ENCODE measurements around the gene RHBDD3. TPM values are rescaled to one million over a fixed set of nuclear protein-coding genes. Genes with fewer than 3 reads are reported as not detected.

The RHBDD3 gene
- total RNA-seq, 1 donor from 2014 or later = 35.6 TPM

GRCh38 chr22:29312218-29313125 is 44.7 kb upstream of the RHBDD3 start:
- no peaks in the 10 kb centered on the region for H3K36me3 ChIP-seq (ENCODE audit: insufficient read depth, low read length)
- Mint-ChIP-seq H3K9me3 (ENCODE audit: unreplicated experiment) (no peaks in the 10 kb centered on the region), H3K27ac (ENCODE audit: unreplicated experiment) (peak overlapping the region; percentile 77), H3K36me3 (ENCODE audit: low read depth, unreplicated experiment) (peaks cover 13% of the 10 kb centered on the region), H3K4me1 (ENCODE audit: low read depth, unreplicated experiment) (peaks cover 8% of the 10 kb centered on the region), H3K27me3 (ENCODE audit: low read depth, unreplicated experiment) (peaks cover 28% of the 10 kb centered on the region), H3K4me3 (ENCODE audit: unreplicated experiment) (no peak overlapping the region)
- no peak for TF ChIP-seq EZH2 (IDR thresholded peaks at IDR 0.05; ENCODE audit: insufficient read depth, low read length)
- no peak for TF ChIP-seq CTCF (IDR thresholded peaks at IDR 0.05; ENCODE audit: insufficient read depth, low read depth, low read length)
- no peak overlapping the region for H3K27ac ChIP-seq (ENCODE audit: low read depth, low read length)
- no peak overlapping the region for H3K4me2 ChIP-seq (ENCODE audit: low read length)
- peaks cover 31% of the 10 kb centered on the region for H3K79me2 ChIP-seq (ENCODE audit: insufficient read depth, low read length)
- H3K9ac ChIP-seq (ENCODE audit: low read length) = no peak overlapping the region
- H4K20me1 ChIP-seq (ENCODE audit: insufficient read depth, low read length) = peaks cover 36% of the 10 kb centered on the region
- no peak for DNase-seq (ENCODE audit: low read depth)
- no peak for FAIRE-seq
- H3K9me3 ChIP-seq (ENCODE audit: insufficient read depth, low read depth, low read length) = no peaks in the 10 kb centered on the region
- H2AFZ ChIP-seq (ENCODE audit: low read depth, low read length) = no peak overlapping the region
- H3K4me3 ChIP-seq (ENCODE audit: insufficient read depth, low read depth, low read length) = no peak overlapping the region
- H3K27me3 ChIP-seq (ENCODE audit: insufficient read depth, low read length) = peaks cover 34% of the 10 kb centered on the region
- H3K4me1 ChIP-seq (ENCODE audit: insufficient read depth, low read length) = peaks cover 49% of the 10 kb centered on the region

GRCh38 chr22:29311464-29312217 is 43.9 kb upstream of the RHBDD3 start:
- H3K36me3 Mint-ChIP-seq (ENCODE audit: low read depth, unreplicated experiment) = peaks cover 11% of the 10 kb centered on the region
- Histone ChIP-seq H3K9me3 (ENCODE audit: insufficient read depth, low read depth, low read length) (no peaks in the 10 kb centered on the region), H2AFZ (ENCODE audit: low read depth, low read length) (no peak overlapping the region), H3K4me2 (ENCODE audit: low read length) (peak overlapping the region; percentile 85), H3K4me3 (ENCODE audit: insufficient read depth, low read depth, low read length) (peak overlapping the region; percentile 21), H3K4me1 (ENCODE audit: insufficient read depth, low read length) (peaks cover 52% of the 10 kb centered on the region), H3K27ac (ENCODE audit: low read depth, low read length) (peak overlapping the region; percentile 81), H3K79me2 (ENCODE audit: insufficient read depth, low read length) (peaks cover 34% of the 10 kb centered on the region), H3K36me3 (ENCODE audit: insufficient read depth, low read length) (no peaks in the 10 kb centered on the region), H3K9ac (ENCODE audit: low read length) (peak overlapping the region; percentile 83), H4K20me1 (ENCODE audit: insufficient read depth, low read length) (peaks cover 36% of the 10 kb centered on the region), H3K27me3 (ENCODE audit: insufficient read depth, low read length) (peaks cover 31% of the 10 kb centered on the region)
- TF ChIP-seq CTCF (IDR thresholded peaks at IDR 0.05; ENCODE audit: insufficient read depth, low read depth, low read length) (no peak), EZH2 (IDR thresholded peaks at IDR 0.05; ENCODE audit: insufficient read depth, low read length) (no peak)
- H3K27ac Mint-ChIP-seq (ENCODE audit: unreplicated experiment) = peak overlapping the region; percentile 77
- no peak for DNase-seq (ENCODE audit: low read depth)
- peaks cover 8% of the 10 kb centered on the region for H3K4me1 Mint-ChIP-seq (ENCODE audit: low read depth, unreplicated experiment)
- FAIRE-seq = no peak
- H3K27me3 Mint-ChIP-seq (ENCODE audit: low read depth, unreplicated experiment) = peaks cover 23% of the 10 kb centered on the region
- no peak overlapping the region for H3K4me3 Mint-ChIP-seq (ENCODE audit: unreplicated experiment)
- H3K9me3 Mint-ChIP-seq (ENCODE audit: unreplicated experiment) = no peaks in the 10 kb centered on the region
